ENCODE results near the gene TANGO2.

GRCh38 chr22:20076627-20077172 is 55.8 kb downstream of the TANGO2 start:
- TF ChIP-seq, protein P1, sequence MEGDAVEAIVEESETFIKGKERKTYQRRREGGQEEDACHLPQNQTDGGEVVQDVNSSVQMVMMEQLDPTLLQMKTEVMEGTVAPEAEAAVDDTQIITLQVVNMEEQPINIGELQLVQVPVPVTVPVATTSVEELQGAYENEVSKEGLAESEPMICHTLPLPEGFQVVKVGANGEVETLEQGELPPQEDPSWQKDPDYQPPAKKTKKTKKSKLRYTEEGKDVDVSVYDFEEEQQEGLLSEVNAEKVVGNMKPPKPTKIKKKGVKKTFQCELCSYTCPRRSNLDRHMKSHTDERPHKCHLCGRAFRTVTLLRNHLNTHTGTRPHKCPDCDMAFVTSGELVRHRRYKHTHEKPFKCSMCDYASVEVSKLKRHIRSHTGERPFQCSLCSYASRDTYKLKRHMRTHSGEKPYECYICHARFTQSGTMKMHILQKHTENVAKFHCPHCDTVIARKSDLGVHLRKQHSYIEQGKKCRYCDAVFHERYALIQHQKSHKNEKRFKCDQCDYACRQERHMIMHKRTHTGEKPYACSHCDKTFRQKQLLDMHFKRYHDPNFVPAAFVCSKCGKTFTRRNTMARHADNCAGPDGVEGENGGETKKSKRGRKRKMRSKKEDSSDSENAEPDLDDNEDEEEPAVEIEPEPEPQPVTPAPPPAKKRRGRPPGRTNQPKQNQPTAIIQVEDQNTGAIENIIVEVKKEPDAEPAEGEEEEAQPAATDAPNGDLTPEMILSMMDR (conservative IDR thresholded peaks at IDR 0.05): no peak
- no peak for TF ChIP-seq ZFX (IDR thresholded peaks at IDR 0.05)

Measured in C4-2B (cell line).